Skeletal muscle cell (primary cell): ENCODE measurements around the gene OR14A16.

Source experiments
- DNase-seq: peaks from one replicate; pipeline ENCODE4 v3.0.0-alpha.2; 2010; ENCODE audit warnings: low read depth
- H3K4me3 ChIP-seq: 2 replicates; pipeline ENCODE4 v1.5.1; 2011; ENCODE audit warnings: low read depth, mild to moderate bottlenecking, control low read depth, low read length, moderate library complexity

Gene OR14A16

DNA sequence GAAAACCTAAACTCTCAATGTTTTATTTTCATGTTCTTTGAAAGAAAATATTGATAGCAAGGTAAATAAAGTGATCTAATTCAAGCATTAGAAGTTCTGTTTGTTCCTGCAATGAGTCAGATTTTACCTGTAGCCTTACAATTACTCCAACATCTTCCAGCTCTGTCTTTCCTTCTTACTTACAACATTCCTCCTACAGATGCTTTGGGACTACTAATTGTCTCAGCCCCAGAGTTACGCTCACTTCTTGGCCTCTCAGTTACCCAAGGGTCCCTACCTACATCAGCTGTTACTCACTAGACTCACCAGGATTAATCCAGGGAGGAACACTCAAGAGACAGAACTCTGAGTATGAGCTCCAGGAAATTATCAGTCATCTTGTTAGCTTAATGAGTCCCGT, 26.4 kb downstream of the OR14A16 start:
- H3K4me3 ChIP-seq = no peak overlapping the region
- DNase-seq = no peak

DNA sequence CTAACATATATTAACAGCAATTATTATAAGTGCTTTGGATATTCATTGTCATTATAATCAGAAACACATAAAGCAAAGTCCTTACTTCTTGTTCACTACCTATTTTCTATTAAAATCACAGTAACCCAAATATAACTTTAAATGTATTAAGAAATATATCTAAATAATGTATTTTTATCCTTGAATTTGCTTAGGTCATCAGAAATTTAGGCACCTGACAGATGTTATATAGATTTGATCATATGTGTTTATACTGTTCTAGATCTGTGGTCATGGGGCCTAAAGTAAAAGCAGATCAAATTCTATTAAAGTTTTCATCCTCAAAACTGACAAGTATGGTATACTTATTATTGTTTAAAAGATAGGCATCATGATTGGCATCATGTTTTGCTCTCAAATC, 54.3 kb downstream of the OR14A16 start:
- no peak for DNase-seq
- no peak overlapping the region for H3K4me3 ChIP-seq
